ENCODE measurements around the gene ARHGAP18. TPM values are rescaled to one million over a fixed set of nuclear protein-coding genes. Genes with fewer than 3 reads are reported as not detected.

ARHGAP18 gene
- total RNA-seq, 1 donor, result 65.8 TPM

- DNase-seq (ENCODE audit: low read depth), result peak; percentile 65
- no peak overlapping the region for H3K4me3 ChIP-seq (ENCODE audit: low read depth, low read length)
- TF ChIP-seq CTCF (IDR thresholded peaks at IDR 0.05; ENCODE audit: insufficient read depth, low read length), result no peak
Observed at GRCh38 chr6:129701721-129702455, 8.1 kb downstream of the ARHGAP18 start.

DNA sequence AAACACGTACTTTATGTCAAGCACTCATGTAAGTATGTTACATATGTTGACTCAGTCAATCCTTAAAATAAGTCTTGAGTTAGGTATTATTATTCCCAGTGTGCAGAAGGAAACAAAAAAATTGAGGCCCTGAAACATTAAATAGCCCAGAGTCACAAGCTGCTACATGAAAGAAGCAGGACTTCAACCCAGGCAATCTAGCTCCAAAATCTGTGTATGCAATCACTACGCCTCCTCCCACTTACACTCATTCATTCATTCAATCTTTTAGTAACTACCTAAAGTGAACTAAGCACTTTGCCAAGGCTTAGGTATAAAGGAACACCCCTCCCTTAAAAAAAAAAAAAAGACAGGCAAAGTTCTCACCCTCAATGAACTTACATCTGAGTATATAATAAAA, 9.3 kb downstream of the ARHGAP18 start:
- DNase-seq (ENCODE audit: low read depth), result no peak
- no peak for TF ChIP-seq CTCF (IDR thresholded peaks at IDR 0.05; ENCODE audit: insufficient read depth, low read length)
- no peak overlapping the region for H3K4me3 ChIP-seq (ENCODE audit: low read depth, low read length)

GRCh38 chr6:129699659-129700058, 10.3 kb downstream of the ARHGAP18 start:
- TF ChIP-seq CTCF (IDR thresholded peaks at IDR 0.05; ENCODE audit: insufficient read depth, low read length), result no peak
- no peak for DNase-seq (ENCODE audit: low read depth)
- no peak overlapping the region for H3K4me3 ChIP-seq (ENCODE audit: low read depth, low read length)

DNA sequence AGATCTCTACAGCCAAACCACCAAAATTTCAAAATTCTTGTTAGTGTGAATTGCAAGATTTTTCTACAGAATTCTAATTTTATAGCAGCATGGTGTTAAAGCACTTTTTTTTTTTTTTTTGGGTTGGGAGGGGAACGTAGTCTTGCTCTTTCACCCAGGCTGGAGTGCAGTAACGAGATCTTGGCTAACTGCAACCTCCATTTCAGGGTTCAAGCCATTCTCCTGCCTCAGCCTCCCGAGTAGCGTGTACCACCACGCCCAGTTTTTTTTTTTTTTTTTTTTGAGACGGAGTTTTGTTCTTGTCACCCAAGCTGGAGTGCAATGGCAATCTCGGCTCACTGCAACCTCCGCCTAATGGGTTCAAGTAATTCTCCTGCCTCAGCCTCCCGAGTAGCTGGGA, 11.5 kb downstream of the ARHGAP18 start:
- no peak for DNase-seq (ENCODE audit: low read depth)
- H3K4me3 ChIP-seq (ENCODE audit: low read depth, low read length), result no peak overlapping the region
- TF ChIP-seq CTCF (IDR thresholded peaks at IDR 0.05; ENCODE audit: insufficient read depth, low read length), result no peak

GRCh38 chr6:129697788-129698187, 12.2 kb downstream of the ARHGAP18 start:
- DNase-seq (ENCODE audit: low read depth), result no peak
- no peak for TF ChIP-seq CTCF (IDR thresholded peaks at IDR 0.05; ENCODE audit: insufficient read depth, low read length)
- no peak overlapping the region for H3K4me3 ChIP-seq (ENCODE audit: low read depth, low read length)

GRCh38 chr6:129696843-129697242, 13.1 kb downstream of the ARHGAP18 start:
- DNase-seq (ENCODE audit: low read depth), result no peak
- TF ChIP-seq CTCF (IDR thresholded peaks at IDR 0.05; ENCODE audit: insufficient read depth, low read length), result no peak
- no peak overlapping the region for H3K4me3 ChIP-seq (ENCODE audit: low read depth, low read length)

- no peak for DNase-seq (ENCODE audit: low read depth)
- TF ChIP-seq CTCF (IDR thresholded peaks at IDR 0.05; ENCODE audit: insufficient read depth, low read length), result no peak
- H3K4me3 ChIP-seq (ENCODE audit: low read depth, low read length), result no peak overlapping the region
Observed at GRCh38 chr6:129696028-129696418, 14.0 kb downstream of the ARHGAP18 start.
